Measurements from ENCODE around the gene FAM47E. TPM values are rescaled to one million over a fixed set of nuclear protein-coding genes. Genes with fewer than 3 reads are reported as not detected.

FAM47E gene
- total and polyA plus RNA-seq, 2 donors (not counting 3 experiments of a cell fraction or from before 2014, with no cell fraction given), result 0.11 TPM; not detected in 1

GRCh38 chr4:76307660-76308014, 56.1 kb downstream of the FAM47E start:
- dilution Hi-C loops (cut with MboI; ENCODE audit: extremely low pct_ligation_motif_present, low sequenced_read_pairs), result no loop called here
- no peak overlapping the region for H3K4me3 ChIP-seq (replicated peaks in 1 of 3; ENCODE audit: insufficient read depth in 1 of 3, low read depth in 1 of 3, low read length in 3 of 3)
- no peaks in the 10 kb centered on the region for H3K79me2 ChIP-seq (ENCODE audit: control insufficient read depth, insufficient read depth, low read length)
- H3K4me1 ChIP-seq (ENCODE audit: control insufficient read depth, extremely low read depth, insufficient read depth, low read length), result peaks cover 6% of the 10 kb centered on the region
- no peaks in the 10 kb centered on the region for H4K20me1 ChIP-seq (replicated peaks; ENCODE audit: control insufficient read depth, extremely low read depth, insufficient read depth, low read length)
- H3K9me3 ChIP-seq (replicated peaks; ENCODE audit: control insufficient read depth, insufficient read depth, low read length), result no peaks in the 10 kb centered on the region
- CTCF ChIA-PET, result interaction anchor here (1.0 to 4.6 kb wide), 6 partner anchors 19 to 129 kb away, joined by 3 to 34 read pairs (median 4); no protein-coding TSS in a partner anchor
- H3K36me3 ChIP-seq (ENCODE audit: control insufficient read depth in 2 of 2, extremely low read depth in 1 of 2, insufficient read depth in 2 of 2, low read length in 2 of 2), result no peaks in the 10 kb centered on the region
- no peak overlapping the region for H2AFZ ChIP-seq (ENCODE audit: low read depth, low read length)
- intact Hi-C loops (cut with micrococcal nuclease), result loop anchor here (1.0 to 2.0 kb wide), 2 partner anchors 67 to 127 kb away; no protein-coding TSS in a partner anchor
- H3K27ac ChIP-seq (ENCODE audit: insufficient read depth, low read depth, low read length), result no peak overlapping the region
- BruUV-seq (replicated peaks), result no TSS peak
- FAIRE-seq (no peak), DNase-seq (ENCODE audit: low read depth, low spot score) (no peak)
- no peak overlapping the region for H3K4me2 ChIP-seq (ENCODE audit: insufficient read depth, low read length)
- H3K9me1 ChIP-seq (replicated peaks; ENCODE audit: control insufficient read depth, extremely low read depth, insufficient read depth, low read length), result no peaks in the 10 kb centered on the region
- POLR2A ChIA-PET, result no interaction called here
- no peaks in the 10 kb centered on the region for H3K27me3 ChIP-seq (ENCODE audit: control insufficient read depth in 2 of 2, insufficient read depth in 2 of 2, low read length in 2 of 2)
- H3K9ac ChIP-seq (replicated peaks; ENCODE audit: extremely low read depth, insufficient read depth, low read length), result no peak overlapping the region
- TF ChIP-seq MYC (IDR thresholded peaks at IDR 0.05; ENCODE audit: low read depth, low read length) (no peak), GATA2 (IDR thresholded peaks at IDR 0.05; ENCODE audit: insufficient read depth, insufficient read length, low read depth, low read length) (no peak), EZH2 (IDR thresholded peaks at IDR 0.05; ENCODE audit: borderline replicate concordance, low read depth, low read length, severe bottlenecking) (no peak), CTCF (IDR thresholded peaks at IDR 0.05; ENCODE audit: extremely low read depth in 1 of 2, insufficient read depth in 1 of 2, low read depth in 1 of 2, low read length in 2 of 2) (no peak), POLR2AphosphoS5 (IDR thresholded peaks at IDR 0.05; ENCODE audit: insufficient read depth, low read depth, low read length) (no peak), JUN (IDR thresholded peaks at IDR 0.05; ENCODE audit: borderline replicate concordance, insufficient read depth, insufficient read length, low read depth) (no peak)

All from endothelial cell of umbilical vein (primary cell).